HEK293 (cell line): ENCODE measurements around the gene SHISA5.

ENCODE experiments used
- CTCF ChIA-PET: fragments of 350-600 bp; formaldehyde crosslinking; extraction: SDS; loops from one replicate; lab custom pipeline; 2021; ENCODE audit warnings: antibody characterized with exemption; lab: Yijun Ruan, JAX
- POLR2A ChIA-PET: fragments of 300-600 bp; formaldehyde crosslinking; extraction: SDS; loops from one replicate; lab custom pipeline; 2020; ENCODE audit warnings: antibody characterized with exemption, inconsistent platforms; lab: Yijun Ruan, JAX
- H3K27ac ChIP-seq: fragments of 200-500 bp; sonication (Bioruptor generic); 2 replicates; pipeline ENCODE4 v1.5.1; 2014; ENCODE audit warnings: low read depth, low read length, control low read depth, inconsistent platforms; ENCODE audit errors: extremely low read depth
- H3K36me3 ChIP-seq, 2 experiments: fragments of 200-500 bp in 1 of 2; sonication (Bioruptor generic) in 1 of 2; 1 replicate in 1 of 2; 2 replicates in 1 of 2; pipeline ENCODE4 v1.5.1; 2014 to 2017; ENCODE audit warnings: inconsistent platforms in 2 of 2, low read length in 2 of 2; ENCODE audit not compliant: control insufficient read depth in 2 of 2, insufficient read depth in 1 of 2
- H3K4me1 ChIP-seq: fragments of 200-500 bp; sonication (Bioruptor generic); 2 replicates; pipeline ENCODE4 v1.5.1; 2014; ENCODE audit warnings: mild to moderate bottlenecking, low read length, inconsistent platforms; ENCODE audit not compliant: control insufficient read depth, insufficient read depth
- H3K4me3 ChIP-seq: 2 replicates; pipeline ENCODE4 v1.5.1; 2011; ENCODE audit warnings: low read depth, mild to moderate bottlenecking, control low read depth, low read length, moderate library complexity
- H3K9me3 ChIP-seq: fragments of 200-500 bp; sonication (Bioruptor generic); 2 replicates; pipeline ENCODE4 v1.5.1; 2014; ENCODE audit warnings: low read depth, low read length, inconsistent platforms; ENCODE audit not compliant: control insufficient read depth, insufficient read depth
- EGR2 ChIP-seq: fragments of 450-650 bp; formaldehyde crosslinking; IDR thresholded peaks from 2 replicates; pipeline ENCODE4 v1.5.1; 2016; ENCODE audit warnings: low read depth, missing biosample characterization, missing genetic modification characterization
- GLIS1 ChIP-seq: fragments of 450-650 bp; formaldehyde crosslinking; IDR thresholded peaks from 2 replicates; pipeline ENCODE4 v1.5.1; 2016; ENCODE audit warnings: missing biosample characterization, missing genetic modification characterization
- GLIS2 ChIP-seq: fragments of 450-650 bp; formaldehyde crosslinking; IDR thresholded peaks from 2 replicates; pipeline ENCODE4 v1.5.1; 2016; ENCODE audit warnings: missing biosample characterization, missing genetic modification characterization
- SP2 ChIP-seq: fragments of 450-650 bp; formaldehyde crosslinking; IDR thresholded peaks from 2 replicates; pipeline ENCODE4 v1.5.1; 2016; ENCODE audit warnings: missing biosample characterization, missing genetic modification characterization
- ZBTB20 ChIP-seq: fragments of 450-650 bp; formaldehyde crosslinking; IDR thresholded peaks from 2 replicates; pipeline ENCODE4 v1.5.1; 2016; ENCODE audit warnings: missing biosample characterization, missing genetic modification characterization
- ZBTB26 ChIP-seq: fragments of 450-650 bp; formaldehyde crosslinking; optimal IDR thresholded peaks from 2 replicates; pipeline ENCODE3; 2016; ENCODE audit warnings: missing biosample characterization, mild to moderate bottlenecking, missing genetic modification characterization
- ZFHX2 ChIP-seq: fragments of 450-650 bp; formaldehyde crosslinking; conservative IDR thresholded peaks from 2 replicates; pipeline ENCODE4 v1.5.1; 2016; ENCODE audit warnings: missing biosample characterization, missing genetic modification characterization
- ZNF138 ChIP-seq: fragments of 450-650 bp; formaldehyde crosslinking; IDR thresholded peaks from 2 replicates; pipeline ENCODE4 v1.5.1; 2016; ENCODE audit warnings: missing biosample characterization, missing genetic modification characterization, borderline replicate concordance
- ZNF146 ChIP-seq: fragments of 450-650 bp; formaldehyde crosslinking; IDR thresholded peaks from 2 replicates; pipeline ENCODE4 v1.5.1; 2016; ENCODE audit warnings: missing biosample characterization, missing genetic modification characterization
- ZNF274 ChIP-seq, 2 experiments: fragments of 200-500 bp in 1 of 2; fragments of 450-650 bp in 1 of 2; sonication (Bioruptor generic) in 1 of 2; formaldehyde crosslinking in 1 of 2; IDR thresholded peaks; 2 replicates each; pipeline versions ENCODE4 v1.5.1 to v1.6.1; 2014 to 2016; ENCODE audit warnings: borderline replicate concordance in 1 of 2, inconsistent platforms in 1 of 2, low read length in 1 of 2, missing biosample characterization in 1 of 2, missing genetic modification characterization in 1 of 2
- ZNF335 ChIP-seq: fragments of 450-650 bp; formaldehyde crosslinking; conservative IDR thresholded peaks from 2 replicates; pipeline ENCODE4 v1.5.1; 2016; ENCODE audit warnings: missing biosample characterization, missing genetic modification characterization
- ZNF398 ChIP-seq: fragments of 450-650 bp; formaldehyde crosslinking; IDR thresholded peaks from 2 replicates; pipeline ENCODE4 v1.5.1; 2017; ENCODE audit warnings: missing biosample characterization, missing genetic modification characterization
- ZNF639 ChIP-seq: fragments of 450-650 bp; formaldehyde crosslinking; IDR thresholded peaks from 2 replicates; pipeline ENCODE4 v1.5.1; 2016; ENCODE audit warnings: missing biosample characterization, missing genetic modification characterization
- ZNF704 ChIP-seq: fragments of 450-650 bp; formaldehyde crosslinking; IDR thresholded peaks from 2 replicates; pipeline ENCODE4 v1.5.1; 2016; ENCODE audit warnings: missing biosample characterization, missing genetic modification characterization
- ZNF707 ChIP-seq: fragments of 450-650 bp; formaldehyde crosslinking; IDR thresholded peaks from 2 replicates; pipeline ENCODE4 v1.5.1; 2016; ENCODE audit warnings: missing biosample characterization, missing genetic modification characterization
- ZNF768 ChIP-seq: fragments of 450-650 bp; formaldehyde crosslinking; IDR thresholded peaks from 2 replicates; pipeline ENCODE4 v1.5.1; 2018; ENCODE audit warnings: missing biosample characterization, mild to moderate bottlenecking, missing genetic modification characterization
- TF ChIP-seq, protein P1 (sequence below): fragments of 450-650 bp; formaldehyde crosslinking; conservative IDR thresholded peaks from 2 replicates; pipeline ENCODE4 v1.5.1; 2016; ENCODE audit warnings: low read depth, missing biosample characterization, missing genetic modification characterization
- TF ChIP-seq, protein P2 (sequence below): fragments of 450-650 bp; IDR thresholded peaks from 2 replicates; pipeline ENCODE4 v1.5.1; 2018; ENCODE audit warnings: missing biosample characterization, missing genetic modification characterization

SHISA5 gene

DNA sequence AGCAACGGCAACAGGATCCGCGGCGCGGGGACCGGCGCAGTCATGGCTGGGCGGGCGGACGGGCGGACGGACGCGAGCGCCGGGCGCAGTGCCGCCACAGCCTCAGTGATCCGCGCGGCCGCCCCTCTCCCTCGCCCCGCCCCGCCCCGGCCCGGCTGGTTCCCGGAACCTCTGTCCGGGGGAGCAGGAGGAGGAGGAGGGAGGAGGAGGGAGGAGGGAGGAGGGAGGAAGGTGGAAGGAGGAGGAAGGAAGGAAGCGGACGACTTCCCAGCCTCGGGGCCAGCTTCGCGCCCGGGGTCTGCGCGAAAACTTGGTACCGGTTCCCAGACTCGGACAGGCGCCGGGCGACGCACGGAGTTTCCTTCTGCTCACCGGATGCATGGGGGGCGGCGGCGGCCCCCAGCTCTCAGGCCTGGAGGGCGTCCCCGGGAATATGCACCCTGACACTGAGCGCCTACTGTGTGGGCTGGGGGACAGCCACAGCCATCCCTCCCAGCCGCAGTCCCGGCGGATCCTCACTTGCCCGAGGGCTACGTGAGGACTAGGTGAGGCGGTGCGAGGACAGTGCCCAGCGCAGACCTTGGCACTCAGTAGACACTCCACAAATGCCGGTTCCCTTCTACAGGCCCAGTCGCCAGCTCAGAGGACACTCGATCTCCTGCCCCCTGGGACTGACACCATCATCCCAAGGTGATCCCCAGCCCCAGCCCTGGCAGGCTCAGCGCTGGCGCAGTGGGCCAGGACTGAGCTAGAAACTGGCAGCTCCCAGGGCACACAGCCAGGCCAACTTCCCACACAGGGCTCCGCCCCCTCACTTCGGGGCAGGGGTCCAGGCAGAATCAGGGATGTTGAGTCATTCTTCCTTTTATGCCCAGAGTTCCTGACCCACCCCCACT is at the start of gene SHISA5:
SHISA5 (minus strand) TSS at position 124 of the 896 bp plus-strand sequence; CDS start at position 44, 80 bp downstream.
- ChIA-PET POLR2A (no interaction called here), CTCF (interaction anchor here (0.5 to 1.4 kb wide), 3 partner anchors 31 to 68 kb away, joined by 4 to 5 read pairs (median 5); no protein-coding TSS in a partner anchor)
- Histone ChIP-seq H3K27ac (no peak within 1 kb of the TSS; the same call in 1 of the 2 replicates), H3K4me3 (peak within 1 kb of the TSS; percentile 53)
- TF ChIP-seq, protein P1, sequence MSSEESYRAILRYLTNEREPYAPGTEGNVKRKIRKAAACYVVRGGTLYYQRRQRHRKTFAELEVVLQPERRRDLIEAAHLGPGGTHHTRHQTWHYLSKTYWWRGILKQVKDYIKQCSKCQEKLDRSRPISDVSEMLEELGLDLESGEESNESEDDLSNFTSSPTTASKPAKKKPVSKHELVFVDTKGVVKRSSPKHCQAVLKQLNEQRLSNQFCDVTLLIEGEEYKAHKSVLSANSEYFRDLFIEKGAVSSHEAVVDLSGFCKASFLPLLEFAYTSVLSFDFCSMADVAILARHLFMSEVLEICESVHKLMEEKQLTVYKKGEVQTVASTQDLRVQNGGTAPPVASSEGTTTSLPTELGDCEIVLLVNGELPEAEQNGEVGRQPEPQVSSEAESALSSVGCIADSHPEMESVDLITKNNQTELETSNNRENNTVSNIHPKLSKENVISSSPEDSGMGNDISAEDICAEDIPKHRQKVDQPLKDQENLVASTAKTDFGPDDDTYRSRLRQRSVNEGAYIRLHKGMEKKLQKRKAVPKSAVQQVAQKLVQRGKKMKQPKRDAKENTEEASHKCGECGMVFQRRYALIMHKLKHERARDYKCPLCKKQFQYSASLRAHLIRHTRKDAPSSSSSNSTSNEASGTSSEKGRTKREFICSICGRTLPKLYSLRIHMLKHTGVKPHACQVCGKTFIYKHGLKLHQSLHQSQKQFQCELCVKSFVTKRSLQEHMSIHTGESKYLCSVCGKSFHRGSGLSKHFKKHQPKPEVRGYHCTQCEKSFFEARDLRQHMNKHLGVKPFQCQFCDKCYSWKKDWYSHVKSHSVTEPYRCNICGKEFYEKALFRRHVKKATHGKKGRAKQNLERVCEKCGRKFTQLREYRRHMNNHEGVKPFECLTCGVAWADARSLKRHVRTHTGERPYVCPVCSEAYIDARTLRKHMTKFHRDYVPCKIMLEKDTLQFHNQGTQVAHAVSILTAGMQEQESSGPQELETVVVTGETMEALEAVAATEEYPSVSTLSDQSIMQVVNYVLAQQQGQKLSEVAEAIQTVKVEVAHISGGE (tag by site-specific recombination), result peak; percentile 31; the same call in 1 of the 2 replicates
- TF ChIP-seq GLIS1 (peak; percentile 32), SP2 (tag by site-specific recombination) (peak; percentile 25), ZBTB20 (tag by site-specific recombination) (peak; percentile 95), ZNF707 (no peak), ZNF398 (tag by site-specific recombination) (peak; percentile 83), GLIS2 (tag by site-specific recombination) (peak; percentile 47), ZNF335 (tag by site-specific recombination) (peak; percentile 48), ZNF768 (tag by site-specific recombination) (no peak), ZBTB26 (tag by site-specific recombination) (peak; percentile 30), EGR2 (tag by site-specific recombination) (0 out of 2 replicates have a peak, but pooled peaks have one; percentile 25), ZNF138 (tag by site-specific recombination) (no peak), ZNF146 (tag by site-specific recombination) (no peak), ZFHX2 (tag by site-specific recombination) (peak; percentile 84), ZNF704 (tag by site-specific recombination) (no peak), ZNF274 (IDR thresholded peaks at IDR 0.05; ENCODE audit: low read length) (no peak), ZNF274 (tag by site-specific recombination; IDR thresholded peaks at IDR 0.05; ENCODE audit: borderline replicate concordance) (no peak), ZNF639 (no peak)
- TF ChIP-seq, protein P2, sequence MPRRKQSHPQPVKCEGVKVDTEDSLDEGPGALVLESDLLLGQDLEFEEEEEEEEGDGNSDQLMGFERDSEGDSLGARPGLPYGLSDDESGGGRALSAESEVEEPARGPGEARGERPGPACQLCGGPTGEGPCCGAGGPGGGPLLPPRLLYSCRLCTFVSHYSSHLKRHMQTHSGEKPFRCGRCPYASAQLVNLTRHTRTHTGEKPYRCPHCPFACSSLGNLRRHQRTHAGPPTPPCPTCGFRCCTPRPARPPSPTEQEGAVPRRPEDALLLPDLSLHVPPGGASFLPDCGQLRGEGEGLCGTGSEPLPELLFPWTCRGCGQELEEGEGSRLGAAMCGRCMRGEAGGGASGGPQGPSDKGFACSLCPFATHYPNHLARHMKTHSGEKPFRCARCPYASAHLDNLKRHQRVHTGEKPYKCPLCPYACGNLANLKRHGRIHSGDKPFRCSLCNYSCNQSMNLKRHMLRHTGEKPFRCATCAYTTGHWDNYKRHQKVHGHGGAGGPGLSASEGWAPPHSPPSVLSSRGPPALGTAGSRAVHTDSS (tag by site-specific recombination), result peak; percentile 53
- TF ChIP-seq, all 188 proteins: peak for 11
- Histone ChIP-seq H3K36me3 (no peaks in the 10 kb centered on the region), H3K4me1 (no peaks in the 10 kb centered on the region), H3K9me3 (no peaks in the 10 kb centered on the region)
